ENCODE data around the gene LACTB. TPM values are rescaled to one million over a fixed set of nuclear protein-coding genes. Genes with fewer than 3 reads are reported as not detected.

The LACTB gene
- total and polyA plus RNA-seq, 2 of the 13 experiments (the other 11 are each of a cell fraction or from before 2014, with no cell fraction given) = 14.8 to 23.0 TPM

DNA sequence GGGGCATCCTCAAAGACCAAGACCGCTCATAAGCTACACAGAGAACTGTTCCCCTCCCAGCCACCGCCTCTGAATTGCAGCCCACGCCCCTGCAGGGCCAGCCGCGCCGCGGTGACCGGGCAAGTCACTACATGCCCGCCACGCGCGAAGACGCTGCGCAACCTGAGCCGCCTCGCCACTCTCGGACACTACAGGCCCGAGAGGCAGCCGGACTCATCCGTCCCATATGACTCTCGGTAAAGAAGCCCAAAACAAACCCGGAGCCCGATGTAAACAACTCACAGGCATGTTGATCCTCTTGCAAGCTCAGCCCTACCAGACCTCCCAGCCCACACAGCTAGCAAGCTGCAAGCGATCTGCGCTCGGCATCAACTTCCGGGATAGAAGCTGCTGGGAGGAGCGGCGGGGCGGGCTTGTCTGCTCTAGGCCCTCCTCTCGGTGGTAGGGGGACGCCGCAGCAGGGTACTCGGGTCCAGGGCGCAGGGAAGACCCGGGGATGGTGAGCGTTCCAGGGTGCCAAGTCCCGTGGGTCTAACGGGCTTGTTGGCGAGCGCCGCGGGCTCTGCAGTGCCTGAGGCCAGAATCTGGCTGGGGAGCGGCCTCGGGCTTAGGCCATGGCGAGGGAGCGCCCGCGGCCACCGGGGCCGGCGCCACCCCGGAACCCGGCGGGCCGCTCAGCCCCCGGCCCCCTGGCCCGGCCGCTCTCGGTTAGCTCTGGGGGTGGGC lies 35.6 kb downstream of the LACTB start, which contains the start of gene RPS27L (continued):
- TF ChIP-seq MTF1 (CRISPR knock-in tag; IDR thresholded peaks at IDR 0.05) = peak; percentile 62; the same call in 1 of the 2 replicates
- TF ChIP-seq ZNF256 (CRISPR knock-in tag; conservative IDR thresholded peaks at IDR 0.05) = peak; percentile 77; the same call in 1 of the 2 replicates
- TF ChIP-seq ZNF329 (CRISPR knock-in tag; IDR thresholded peaks at IDR 0.05; ENCODE audit: low read depth) = peak; percentile 54; the same call in 1 of the 2 replicates
- TF ChIP-seq, protein P1, sequence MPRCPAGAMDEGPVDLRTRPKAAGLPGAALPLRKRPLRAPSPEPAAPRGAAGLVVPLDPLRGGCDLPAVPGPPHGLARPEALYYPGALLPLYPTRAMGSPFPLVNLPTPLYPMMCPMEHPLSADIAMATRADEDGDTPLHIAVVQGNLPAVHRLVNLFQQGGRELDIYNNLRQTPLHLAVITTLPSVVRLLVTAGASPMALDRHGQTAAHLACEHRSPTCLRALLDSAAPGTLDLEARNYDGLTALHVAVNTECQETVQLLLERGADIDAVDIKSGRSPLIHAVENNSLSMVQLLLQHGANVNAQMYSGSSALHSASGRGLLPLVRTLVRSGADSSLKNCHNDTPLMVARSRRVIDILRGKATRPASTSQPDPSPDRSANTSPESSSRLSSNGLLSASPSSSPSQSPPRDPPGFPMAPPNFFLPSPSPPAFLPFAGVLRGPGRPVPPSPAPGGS (CRISPR knock-in tag; IDR thresholded peaks at IDR 0.05) = peak; percentile 62; the same call in 1 of the 2 replicates
- TF ChIP-seq ZNF839 (CRISPR knock-in tag; IDR thresholded peaks at IDR 0.05; ENCODE audit: borderline replicate concordance) = no peak
- TF ChIP-seq ZNF558 (CRISPR knock-in tag; IDR thresholded peaks at IDR 0.05; ENCODE audit: borderline replicate concordance) = no peak; the same call in 1 of the 2 replicates
- TF ChIP-seq, protein P2, sequence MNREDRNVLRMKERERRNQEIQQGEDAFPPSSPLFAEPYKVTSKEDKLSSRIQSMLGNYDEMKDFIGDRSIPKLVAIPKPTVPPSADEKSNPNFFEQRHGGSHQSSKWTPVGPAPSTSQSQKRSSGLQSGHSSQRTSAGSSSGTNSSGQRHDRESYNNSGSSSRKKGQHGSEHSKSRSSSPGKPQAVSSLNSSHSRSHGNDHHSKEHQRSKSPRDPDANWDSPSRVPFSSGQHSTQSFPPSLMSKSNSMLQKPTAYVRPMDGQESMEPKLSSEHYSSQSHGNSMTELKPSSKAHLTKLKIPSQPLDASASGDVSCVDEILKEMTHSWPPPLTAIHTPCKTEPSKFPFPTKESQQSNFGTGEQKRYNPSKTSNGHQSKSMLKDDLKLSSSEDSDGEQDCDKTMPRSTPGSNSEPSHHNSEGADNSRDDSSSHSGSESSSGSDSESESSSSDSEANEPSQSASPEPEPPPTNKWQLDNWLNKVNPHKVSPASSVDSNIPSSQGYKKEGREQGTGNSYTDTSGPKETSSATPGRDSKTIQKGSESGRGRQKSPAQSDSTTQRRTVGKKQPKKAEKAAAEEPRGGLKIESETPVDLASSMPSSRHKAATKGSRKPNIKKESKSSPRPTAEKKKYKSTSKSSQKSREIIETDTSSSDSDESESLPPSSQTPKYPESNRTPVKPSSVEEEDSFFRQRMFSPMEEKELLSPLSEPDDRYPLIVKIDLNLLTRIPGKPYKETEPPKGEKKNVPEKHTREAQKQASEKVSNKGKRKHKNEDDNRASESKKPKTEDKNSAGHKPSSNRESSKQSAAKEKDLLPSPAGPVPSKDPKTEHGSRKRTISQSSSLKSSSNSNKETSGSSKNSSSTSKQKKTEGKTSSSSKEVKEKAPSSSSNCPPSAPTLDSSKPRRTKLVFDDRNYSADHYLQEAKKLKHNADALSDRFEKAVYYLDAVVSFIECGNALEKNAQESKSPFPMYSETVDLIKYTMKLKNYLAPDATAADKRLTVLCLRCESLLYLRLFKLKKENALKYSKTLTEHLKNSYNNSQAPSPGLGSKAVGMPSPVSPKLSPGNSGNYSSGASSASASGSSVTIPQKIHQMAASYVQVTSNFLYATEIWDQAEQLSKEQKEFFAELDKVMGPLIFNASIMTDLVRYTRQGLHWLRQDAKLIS (CRISPR knock-in tag; IDR thresholded peaks at IDR 0.05) = no peak
- TF ChIP-seq GTF2F1 (IDR thresholded peaks at IDR 0.05; ENCODE audit: low read length) = no peak
- TF ChIP-seq ZBTB33 (CRISPR knock-in tag; IDR thresholded peaks at IDR 0.05) = no peak
- peak; percentile 53; the same call in 1 of the 2 replicates for TF ChIP-seq ISL2 (CRISPR knock-in tag; IDR thresholded peaks at IDR 0.05)
- TF ChIP-seq GTF3A (CRISPR knock-in tag; conservative IDR thresholded peaks at IDR 0.05) = 0 out of 2 replicates have a peak, but pooled peaks have one; percentile 47
- no peak; the same call in 1 of the 2 replicates for TF ChIP-seq HCFC1 (IDR thresholded peaks at IDR 0.05; ENCODE audit: low read depth, low read length)
- no peak for TF ChIP-seq U2AF1 (optimal IDR thresholded peaks at IDR 0.05; ENCODE audit: low read depth, low read length)
- TF ChIP-seq DRAP1 (CRISPR knock-in tag; IDR thresholded peaks at IDR 0.05) = peak; percentile 92
- TF ChIP-seq, protein P3, sequence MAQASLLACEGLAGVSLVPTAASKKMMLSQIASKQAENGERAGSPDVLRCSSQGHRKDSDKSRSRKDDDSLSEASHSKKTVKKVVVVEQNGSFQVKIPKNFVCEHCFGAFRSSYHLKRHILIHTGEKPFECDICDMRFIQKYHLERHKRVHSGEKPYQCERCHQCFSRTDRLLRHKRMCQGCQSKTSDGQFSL (CRISPR knock-in tag; IDR thresholded peaks at IDR 0.05) = peak; percentile 32; the same call in 1 of the 2 replicates
- TF ChIP-seq ZNF678 (CRISPR knock-in tag; IDR thresholded peaks at IDR 0.05) = no peak; the same call in 1 of the 2 replicates
- TF ChIP-seq STAG1 (CRISPR knock-in tag; IDR thresholded peaks at IDR 0.05) = no peak
- TF ChIP-seq ATM (IDR thresholded peaks at IDR 0.05; ENCODE audit: borderline replicate concordance) = no peak
- TF ChIP-seq THAP7 (CRISPR knock-in tag; IDR thresholded peaks at IDR 0.05) = no peak
- no peak; the same call in 1 of the 2 replicates for TF ChIP-seq ZNF124 (CRISPR knock-in tag; IDR thresholded peaks at IDR 0.05)

Data from HepG2 (cell line).